GM21529 (cell line): Measurements from ENCODE around the gene ODAPH.
"Not testable (repeated sequence)": the region's sequence is repeated elsewhere in the genome, so short reads cannot be mapped to it uniquely, and the experiment has no call there.

ENCODE experiments used
- ATAC-seq: cut with Tn5 transposase; IDR thresholded peaks from one replicate; pipeline ENCODE4 v1.9.1; 2021; ENCODE audit not compliant: unreplicated experiment

The ODAPH gene

DNA sequence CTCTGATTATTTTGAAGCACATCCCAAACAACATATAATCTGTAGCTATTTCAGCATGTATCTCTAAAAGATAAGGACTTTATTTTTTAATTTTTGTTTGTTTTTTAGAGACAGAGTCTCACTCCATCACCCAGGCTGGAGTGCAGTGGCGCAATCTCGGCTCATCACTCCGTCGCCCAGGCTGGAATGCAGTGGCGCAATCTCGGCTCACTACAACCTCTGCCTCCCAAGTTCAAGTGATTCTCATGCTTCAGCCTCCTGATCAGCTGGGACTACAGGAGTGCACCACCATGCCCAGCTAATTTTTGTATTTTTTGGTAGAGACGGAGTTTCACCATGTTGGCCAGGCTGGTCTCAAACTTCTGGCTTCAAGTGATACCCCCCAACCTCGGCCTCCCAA lies 11.6 kb upstream of the ODAPH start:
- not testable (repeated sequence) for ATAC-seq

DNA sequence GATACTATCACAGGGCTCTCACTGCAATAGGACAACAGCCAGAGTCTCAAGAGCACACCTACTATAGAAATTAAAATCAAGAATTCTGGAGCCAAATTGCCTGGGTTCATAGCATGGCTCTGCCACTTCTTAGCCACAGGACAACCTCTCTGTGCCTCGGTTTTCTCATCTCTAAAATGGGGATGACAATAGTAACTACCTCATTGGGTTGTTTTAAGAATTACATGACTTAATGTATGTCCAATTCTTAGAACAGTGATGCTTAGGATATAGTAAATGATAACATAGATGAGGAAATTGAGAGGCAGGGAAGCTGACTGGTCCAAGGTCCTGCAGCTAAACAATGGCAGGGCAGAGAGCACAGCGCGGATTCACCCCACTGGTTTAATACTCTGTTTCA lies 11.0 kb upstream of the ODAPH start:
- no peak for ATAC-seq

DNA sequence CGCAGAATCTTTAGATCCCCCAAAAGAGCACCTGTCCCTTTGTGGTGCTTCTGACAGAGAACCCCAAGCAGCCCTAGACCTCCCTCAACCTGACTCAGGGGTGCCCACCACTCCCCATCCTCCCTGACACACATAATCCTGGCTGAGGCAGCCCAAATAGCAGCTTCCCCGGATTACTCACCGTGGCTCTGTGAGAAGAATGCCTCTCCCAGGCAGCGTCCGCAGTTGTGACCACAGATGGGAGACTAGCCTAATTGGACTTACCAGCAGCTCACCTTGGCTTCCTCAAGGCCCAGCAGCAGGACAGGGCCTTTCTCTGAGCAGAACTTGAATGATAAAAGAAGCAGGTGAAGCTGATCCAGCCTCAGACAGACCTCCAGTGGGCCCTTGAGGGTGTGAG lies 10.3 kb upstream of the ODAPH start:
- ATAC-seq, result no peak

DNA sequence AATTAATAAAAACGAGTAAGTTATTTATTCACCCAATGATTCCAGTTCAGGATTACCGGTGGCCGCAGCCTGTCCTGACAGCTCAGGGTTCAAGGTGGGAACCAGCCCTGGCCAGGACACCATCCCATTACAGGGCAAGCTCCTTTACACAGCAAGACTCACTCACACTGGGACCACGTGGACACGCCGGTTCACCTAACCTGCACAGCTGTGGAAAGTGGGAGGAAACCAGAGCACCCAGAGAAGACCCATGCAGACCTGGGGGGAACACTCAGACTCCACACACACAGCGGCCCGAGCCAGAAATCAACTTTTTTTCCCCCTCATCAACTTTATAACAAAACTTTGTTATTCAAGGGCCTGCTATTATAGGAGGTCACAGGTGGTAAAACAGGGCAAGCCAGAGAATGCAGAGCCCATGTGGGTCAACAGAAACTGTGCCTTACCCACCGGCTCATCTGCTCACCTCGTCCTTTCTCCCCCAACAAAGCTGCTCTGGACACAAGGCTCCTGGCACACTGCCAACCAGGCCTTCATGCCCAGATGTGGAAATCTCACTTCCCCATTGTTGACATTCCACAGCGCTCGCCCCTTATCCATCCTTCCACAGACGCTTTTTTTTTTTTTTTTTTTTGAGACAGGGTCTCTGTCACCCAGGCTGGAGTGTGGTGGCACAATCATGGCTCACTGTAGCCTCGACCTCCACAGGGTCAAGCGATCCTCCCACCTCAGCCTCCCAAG lies 8.0 kb upstream of the ODAPH start:
- no peak for ATAC-seq

DNA sequence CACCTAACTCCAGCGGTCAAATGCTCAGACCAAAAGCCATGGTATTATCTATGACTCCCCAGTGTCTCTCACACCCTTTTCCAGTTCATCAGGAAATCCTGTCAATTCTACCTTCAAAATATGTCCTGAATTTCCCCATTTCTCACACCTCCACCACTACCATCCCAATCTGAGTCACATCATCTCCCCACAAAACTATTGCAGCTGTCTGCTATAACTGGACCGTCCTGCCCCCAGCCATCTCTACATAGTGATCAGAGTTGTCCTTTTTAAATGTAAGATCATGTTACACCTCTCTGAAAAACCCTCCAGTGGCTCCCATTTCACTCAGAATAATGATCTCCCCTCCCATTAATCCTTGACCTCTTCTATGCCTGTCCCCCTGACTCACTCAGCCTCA lies 6.8 kb upstream of the ODAPH start:
- ATAC-seq, result no peak

DNA sequence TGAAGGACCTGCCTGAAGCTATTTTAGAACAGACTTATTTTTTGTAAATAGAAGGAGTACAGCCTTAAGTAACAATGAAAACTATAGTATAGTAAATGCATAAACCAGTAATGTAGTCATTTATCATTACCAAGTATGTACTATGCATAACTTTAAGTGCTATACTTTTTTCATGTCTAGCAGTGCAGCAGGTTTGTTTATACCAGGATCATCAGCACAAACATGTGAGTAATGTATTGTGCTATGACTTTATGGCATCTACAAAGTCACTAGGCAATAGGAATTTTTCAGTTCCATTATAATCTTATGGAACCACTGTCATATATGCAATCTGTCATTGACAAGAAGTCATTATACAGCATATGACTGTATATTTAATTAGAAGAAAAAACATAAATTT lies 3.4 kb upstream of the ODAPH start:
- ATAC-seq, result no peak

DNA sequence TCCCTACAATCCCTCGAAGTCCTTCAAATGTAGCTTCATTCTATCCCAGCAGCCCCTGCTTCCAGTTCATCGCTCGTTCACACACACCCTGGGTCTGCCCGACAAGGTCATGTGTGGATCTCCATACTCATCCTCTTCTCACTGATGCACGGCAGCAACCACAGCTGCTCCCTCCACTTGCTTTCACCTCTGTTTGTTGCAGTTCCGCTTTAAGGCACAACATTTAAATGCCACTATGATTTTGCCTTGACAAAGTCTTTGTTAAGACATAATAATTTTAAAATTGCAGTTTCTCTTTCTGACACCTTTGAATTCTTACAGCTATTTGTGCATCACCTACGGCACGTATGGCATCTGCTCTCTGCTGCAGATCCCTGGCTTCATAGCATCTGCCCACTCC lies 1.8 kb downstream of the ODAPH start:
- ATAC-seq, result no peak

DNA sequence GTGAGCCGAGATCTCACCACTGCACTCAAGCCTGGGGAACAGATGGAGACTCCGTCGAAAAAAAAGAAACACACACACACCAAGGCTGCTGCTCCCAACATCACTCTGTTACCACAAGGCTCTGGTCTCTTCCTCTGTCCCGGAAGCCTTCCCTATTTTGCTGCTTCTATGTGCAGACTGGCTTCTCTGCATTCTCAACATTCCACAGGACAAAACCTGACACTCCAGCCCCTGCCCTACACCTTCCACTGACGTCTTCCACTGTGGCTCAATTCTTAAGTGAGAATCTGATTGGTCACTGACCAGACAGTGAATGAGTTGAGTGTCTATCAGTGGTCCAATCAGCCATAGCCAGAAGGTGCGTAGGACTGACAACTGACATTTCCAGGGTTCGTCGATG lies 5.9 kb downstream of the ODAPH start:
- ATAC-seq, result no peak

DNA sequence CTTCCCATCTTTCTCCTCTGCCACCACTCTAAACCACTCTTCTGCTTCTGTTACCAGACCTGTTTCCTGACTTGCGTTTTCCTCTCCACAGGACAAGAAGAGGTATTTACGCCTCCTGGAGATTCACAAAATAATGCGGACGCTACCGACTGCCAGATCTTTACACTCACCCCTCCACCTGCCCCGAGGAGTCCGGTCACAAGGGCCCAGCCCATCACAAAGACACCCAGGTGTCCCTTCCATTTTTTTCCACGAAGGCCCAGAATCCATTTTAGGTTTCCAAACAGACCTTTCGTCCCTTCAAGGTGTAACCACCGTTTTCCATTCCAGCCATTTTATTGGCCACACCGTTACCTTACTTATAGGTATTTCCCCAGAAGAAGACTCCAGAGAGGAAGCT lies 8.2 kb downstream of the ODAPH start:
- no peak for ATAC-seq

DNA sequence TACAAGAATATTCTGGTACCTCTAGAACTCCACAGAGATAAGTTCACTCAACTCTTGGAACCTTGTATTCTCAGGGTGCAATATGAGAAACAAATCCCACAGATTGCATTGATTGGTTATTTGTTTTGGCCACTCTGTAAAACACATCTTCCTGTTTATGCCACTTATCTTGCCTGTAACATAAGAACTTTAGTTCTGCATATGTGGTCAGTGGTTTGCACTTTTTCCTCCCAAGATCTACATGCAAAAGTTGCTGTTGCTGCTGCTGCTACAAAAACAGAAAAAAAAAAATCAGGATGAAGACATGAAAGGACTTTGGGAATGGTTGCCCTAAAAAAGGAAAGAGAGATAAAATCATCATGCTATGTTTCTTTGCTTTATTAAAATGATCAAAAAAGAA lies 9.6 kb downstream of the ODAPH start:
- ATAC-seq, result no peak

DNA sequence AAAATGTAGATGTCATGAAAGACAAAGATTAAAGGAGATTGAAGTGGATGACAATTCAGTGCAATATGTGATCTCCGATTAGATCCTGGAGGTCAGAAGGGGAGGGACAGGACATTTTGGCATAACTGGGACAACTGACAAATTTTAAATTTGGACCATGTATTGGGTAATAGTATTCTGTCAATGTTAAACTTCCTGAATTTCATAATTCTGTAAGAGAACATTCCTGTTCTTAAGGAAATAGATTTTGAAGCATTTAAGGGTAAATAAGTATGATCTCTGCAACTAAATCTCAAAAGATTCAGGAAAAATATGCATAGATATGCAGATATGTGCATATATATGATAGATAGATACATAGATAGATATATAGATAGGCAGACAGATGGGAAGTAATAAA lies 11.0 kb downstream of the ODAPH start:
- no peak for ATAC-seq

DNA sequence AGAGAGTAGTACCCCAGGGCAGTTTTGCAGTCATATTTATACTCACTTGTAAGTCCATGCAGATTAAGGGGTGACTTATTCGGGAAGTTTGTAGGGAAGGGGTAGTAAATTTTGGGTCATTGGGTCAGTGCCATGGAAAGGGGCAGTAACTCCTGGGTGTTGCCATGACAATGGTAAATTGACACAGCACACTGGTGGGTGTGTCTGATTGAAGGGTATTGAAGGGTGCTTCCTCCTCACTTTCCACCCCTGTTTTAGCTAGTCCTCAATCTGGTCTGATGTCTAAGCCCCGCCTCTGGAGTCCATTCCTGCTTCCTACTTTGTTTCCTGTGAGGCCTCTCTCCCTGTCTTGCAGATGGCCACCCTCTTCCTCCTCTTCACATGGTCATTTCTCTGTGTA lies 11.9 kb downstream of the ODAPH start:
- ATAC-seq, result no peak

DNA sequence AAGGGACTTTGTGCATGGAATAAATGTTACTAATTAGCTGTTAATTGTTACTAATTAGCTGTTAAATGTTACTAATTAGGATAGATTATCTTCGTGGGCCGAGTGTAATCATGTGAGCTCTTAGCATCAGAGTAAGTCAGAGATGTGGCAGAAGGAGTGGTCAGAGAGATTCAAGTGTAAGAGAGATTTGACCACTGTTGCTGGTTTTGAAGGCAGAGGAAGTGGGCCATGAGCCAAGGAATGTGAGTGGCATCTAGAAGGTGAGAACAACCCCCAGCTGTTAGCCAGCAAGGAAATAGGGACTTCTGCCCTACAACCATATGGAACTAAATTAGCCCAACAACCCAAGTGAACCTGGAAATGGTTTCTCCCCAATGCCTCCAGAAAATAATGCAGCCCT lies 28.2 kb downstream of the ODAPH start:
- ATAC-seq, result no peak

DNA sequence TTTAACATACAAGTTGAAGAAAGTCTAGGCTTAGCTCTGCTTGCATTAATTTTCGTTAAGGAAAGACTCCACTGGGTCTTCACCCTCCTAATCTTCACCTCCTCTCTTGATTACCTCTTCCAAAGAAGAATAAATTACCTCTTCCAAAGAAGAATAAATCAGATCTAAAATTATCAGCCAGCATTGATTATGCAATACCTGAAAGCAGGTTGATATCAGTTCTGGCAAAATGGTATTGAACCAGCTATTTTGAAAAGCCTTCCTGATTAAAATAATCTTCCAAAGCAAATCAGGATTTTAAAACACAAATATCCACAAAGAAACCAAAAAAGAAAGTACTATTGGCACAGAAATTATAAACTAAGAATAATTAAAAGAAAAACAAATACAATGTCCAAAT lies 37.5 kb downstream of the ODAPH start:
- no peak for ATAC-seq

DNA sequence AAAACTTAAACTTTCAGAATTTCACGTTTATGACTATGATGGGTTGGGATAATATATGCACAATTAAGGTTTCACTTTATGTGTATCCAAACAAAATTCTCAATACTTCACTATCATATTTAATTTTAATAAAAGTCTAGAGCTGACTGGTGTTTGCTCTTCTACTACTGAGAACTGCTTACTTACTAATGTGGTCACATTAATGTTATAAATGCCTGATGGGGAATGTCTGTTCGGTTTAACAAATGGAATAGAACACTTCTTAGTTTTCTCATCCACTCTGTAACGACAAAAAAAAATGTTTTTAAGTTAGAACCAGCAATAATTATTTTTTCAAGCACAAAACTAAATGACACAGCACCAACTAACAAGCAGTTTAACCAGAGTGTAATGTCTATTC lies 40.2 kb downstream of the ODAPH start:
- ATAC-seq, result no peak

DNA sequence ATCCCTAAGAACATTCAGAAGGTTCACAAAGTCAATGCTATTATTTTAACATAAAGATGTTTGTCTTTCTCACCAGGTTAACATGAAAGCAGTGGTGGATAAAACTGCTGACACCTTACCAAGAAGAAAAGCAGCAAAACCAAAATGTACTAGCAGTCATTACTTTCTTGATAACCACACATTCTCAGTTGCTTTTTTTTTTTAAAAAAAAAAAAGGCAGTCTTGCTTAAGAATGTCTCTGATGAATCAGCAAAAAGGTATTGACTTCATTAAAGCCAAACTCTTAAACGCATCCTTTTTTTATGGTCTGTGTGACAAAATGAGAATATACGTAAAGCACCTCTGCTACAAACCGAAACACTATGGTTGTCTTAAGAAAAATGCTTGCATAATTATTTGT lies 42.5 kb downstream of the ODAPH start:
- ATAC-seq, result no peak

DNA sequence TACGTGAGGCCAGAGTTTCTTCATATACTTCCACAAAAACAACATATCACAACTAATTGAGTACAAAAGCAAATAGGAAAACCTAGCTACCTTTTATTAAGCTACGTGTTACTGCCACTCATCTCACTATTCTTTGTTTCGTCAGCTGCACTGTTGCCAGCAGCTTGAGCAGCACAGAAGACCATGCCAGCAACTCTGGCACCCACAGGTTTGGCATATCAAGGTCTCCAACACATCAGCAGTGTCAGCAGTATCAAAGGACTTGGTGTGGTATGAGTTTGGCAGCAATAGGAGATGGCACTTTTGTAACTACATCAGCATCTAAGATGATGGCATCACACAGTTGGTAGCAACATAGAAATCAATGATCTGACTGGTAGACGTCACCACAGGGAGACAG lies 43.8 kb downstream of the ODAPH start:
- no peak for ATAC-seq

DNA sequence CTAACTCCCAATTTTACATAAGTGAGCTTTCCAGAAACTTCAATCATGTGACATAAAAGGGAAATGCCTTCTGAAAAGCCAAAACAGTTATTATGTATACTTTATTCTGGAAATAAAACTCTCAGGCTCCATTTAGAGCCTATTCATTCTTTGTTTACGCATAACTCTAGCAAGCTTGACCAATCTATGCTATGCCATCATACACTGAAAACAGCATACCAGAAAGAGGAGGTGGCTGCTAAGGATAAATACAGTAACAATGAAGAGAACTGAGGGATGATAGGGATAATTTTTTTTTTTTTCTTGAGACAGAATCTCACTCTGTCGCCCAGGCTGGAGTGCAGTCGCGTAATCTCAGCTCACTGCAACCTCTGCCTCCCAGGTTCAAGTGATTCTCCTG lies 50.1 kb downstream of the ODAPH start:
- ATAC-seq, result no peak

DNA sequence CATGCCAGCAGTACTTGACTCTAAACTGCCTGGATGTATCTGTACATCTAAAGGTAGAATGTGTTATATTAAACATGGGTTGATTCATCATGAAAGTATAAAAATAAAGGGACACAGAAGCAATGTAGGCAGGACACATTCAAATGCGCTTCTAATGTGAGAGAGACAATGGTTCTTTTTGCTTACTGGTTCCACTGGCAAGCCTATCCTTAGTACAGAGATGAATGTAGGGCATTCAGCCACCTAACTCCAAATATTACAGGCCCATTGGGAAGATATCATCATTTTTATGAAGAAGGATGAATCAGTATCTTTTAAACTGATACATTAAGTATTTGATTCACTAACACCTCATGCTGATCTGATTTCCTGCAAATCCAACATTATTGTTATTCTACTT lies 56.4 kb downstream of the ODAPH start:
- no peak for ATAC-seq
